GM21529 (cell line): ENCODE measurements around the gene CLCN5.
"Not testable (repeated sequence)": the region's sequence is repeated elsewhere in the genome, so short reads cannot be mapped to it uniquely, and the experiment has no call there.

Experiments used
- ATAC-seq: cut with Tn5 transposase; IDR thresholded peaks from one replicate; pipeline ENCODE4 v1.9.1; 2021; ENCODE audit not compliant: unreplicated experiment

The CLCN5 gene

GRCh38 chrX:49995107-49995731 lies 72.8 kb downstream of the CLCN5 start:
- no peak for ATAC-seq

- ATAC-seq: no peak
These were observed 73.5 kb downstream of the CLCN5 start for GRCh38 chrX:49995795-49996455.

GRCh38 chrX:49996474-49996873 lies 74.1 kb downstream of the CLCN5 start:
- ATAC-seq: no peak

GRCh38 chrX:49999087-49999486 lies 76.7 kb downstream of the CLCN5 start:
- no peak for ATAC-seq

- ATAC-seq: no peak
These were observed 78.6 kb downstream of the CLCN5 start for GRCh38 chrX:50000937-50001542.

- peak; percentile 66 for ATAC-seq
These were observed 79.8 kb downstream of the CLCN5 start for GRCh38 chrX:50002067-50002714.

- ATAC-seq: no peak
These were observed 81.1 kb downstream of the CLCN5 start for GRCh38 chrX:50003467-50003866.

- no peak for ATAC-seq
These were observed 81.5 kb downstream of the CLCN5 start for GRCh38 chrX:50003927-50004326.

- not testable (repeated sequence) for ATAC-seq
These were observed 103.2 kb downstream of the CLCN5 start for GRCh38 chrX:50025591-50025990.

- no peak for ATAC-seq
These were observed 112.7 kb downstream of the CLCN5 start for GRCh38 chrX:50035126-50035525.

- no peak for ATAC-seq
These were observed 114.0 kb downstream of the CLCN5 start for GRCh38 chrX:50036426-50036825.

GRCh38 chrX:50045823-50046222 lies 123.4 kb downstream of the CLCN5 start:
- ATAC-seq: no peak

GRCh38 chrX:50049228-50049627 lies 126.8 kb downstream of the CLCN5 start:
- no peak for ATAC-seq

GRCh38 chrX:50054147-50054546 lies 131.8 kb downstream of the CLCN5 start:
- no peak for ATAC-seq

GRCh38 chrX:50066318-50066937 lies 144.0 kb downstream of the CLCN5 start:
- ATAC-seq: no peak

- ATAC-seq: no peak
These were observed 145.3 kb downstream of the CLCN5 start for GRCh38 chrX:50067435-50068284.

- ATAC-seq: no peak
These were observed 145.8 kb downstream of the CLCN5 start for GRCh38 chrX:50068285-50068563.

- ATAC-seq: no peak
These were observed 146.5 kb downstream of the CLCN5 start for GRCh38 chrX:50068893-50069292.

- ATAC-seq: no peak
These were observed 149.1 kb downstream of the CLCN5 start for GRCh38 chrX:50071494-50071893.

GRCh38 chrX:50072110-50072509 lies 149.7 kb downstream of the CLCN5 start:
- peak; percentile 52 for ATAC-seq

- ATAC-seq: no peak
These were observed 151.2 kb downstream of the CLCN5 start for GRCh38 chrX:50073601-50074000.
